Posterior cingulate gyrus (tissue), 11 donors: ENCODE data around the gene LY86.

ENCODE experiments used
- DNase-seq, 10 donors: peaks; one replicate each; pipeline versions ENCODE4 v3.0.0 to v3.0.0-alpha.2; 2020 to 2021; ENCODE audit warnings: mixed read lengths in 3 of 10
- intact Hi-C: fragments of 100-400 bp; cut with DNase I; formaldehyde crosslinking; loops from one replicate; pipeline ENCODE4 v1.15.1; 2023

The LY86 gene

DNA sequence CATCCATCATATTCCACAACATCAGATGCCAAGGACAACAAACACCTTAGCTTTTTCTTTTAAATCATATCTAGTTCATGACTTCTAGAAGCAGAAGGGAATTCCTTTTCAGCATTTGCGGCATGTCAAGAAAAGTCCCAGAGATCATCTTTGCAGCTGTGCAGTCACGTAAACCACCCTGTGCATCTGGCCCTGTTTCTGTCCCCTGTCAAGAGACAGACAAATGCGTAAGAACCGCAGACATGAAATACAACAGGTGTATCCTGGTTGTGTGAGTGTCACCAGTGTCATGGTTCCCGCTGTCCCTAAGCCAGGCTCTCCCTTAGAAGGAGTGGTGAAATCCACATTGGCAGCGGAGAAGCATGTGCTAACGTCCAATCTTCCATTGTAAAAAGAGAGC, 28.1 kb downstream of the LY86 start:
- intact Hi-C loops, result no loop called here
- no peak for DNase-seq

DNA sequence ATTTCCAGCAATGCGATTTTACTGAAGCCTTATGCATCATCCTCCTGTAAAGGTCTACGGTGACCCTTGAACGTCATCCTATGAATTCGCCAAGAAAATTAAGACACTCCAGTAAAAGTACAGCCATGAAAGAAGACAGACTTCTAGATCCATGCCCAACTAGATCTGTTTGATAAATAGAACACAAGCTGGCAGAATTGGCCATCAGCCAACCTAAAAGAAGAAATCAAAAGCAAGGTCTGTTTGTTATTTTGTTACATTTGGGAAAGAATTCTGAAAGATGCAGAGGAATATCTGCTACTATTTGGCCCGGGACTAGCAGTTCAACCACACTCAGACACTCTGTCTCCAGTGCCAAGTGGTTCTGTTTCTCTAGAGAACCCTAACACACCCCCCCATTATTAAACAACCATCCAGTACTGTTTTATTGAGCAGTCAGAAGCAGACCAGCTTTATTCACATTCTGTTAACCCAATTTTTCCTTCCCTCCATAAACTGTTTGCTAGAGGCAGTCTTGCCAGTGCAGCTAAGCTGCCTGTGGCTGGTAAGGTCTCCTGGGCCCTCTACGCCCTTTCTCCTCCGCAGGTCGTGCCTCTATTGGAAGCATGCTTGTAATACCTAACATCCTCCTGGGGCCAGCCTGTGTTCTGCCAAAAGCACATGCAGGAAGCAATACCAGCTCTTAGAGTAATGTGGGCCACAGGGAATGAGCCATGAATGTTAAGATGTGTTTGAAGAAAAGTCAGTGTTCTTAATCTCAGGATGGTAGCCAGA, 30.7 kb downstream of the LY86 start:
- intact Hi-C loops, result no loop called here
- no peak for DNase-seq

GRCh38 chr6:6620766-6621425, 32.4 kb downstream of the LY86 start:
- intact Hi-C loops, result no loop called here
- no peak for DNase-seq

- DNase-seq, result no peak
- intact Hi-C loops, result no loop called here
Measured at GRCh38 chr6:6622501-6622900, 34.0 kb downstream of the LY86 start.

DNA sequence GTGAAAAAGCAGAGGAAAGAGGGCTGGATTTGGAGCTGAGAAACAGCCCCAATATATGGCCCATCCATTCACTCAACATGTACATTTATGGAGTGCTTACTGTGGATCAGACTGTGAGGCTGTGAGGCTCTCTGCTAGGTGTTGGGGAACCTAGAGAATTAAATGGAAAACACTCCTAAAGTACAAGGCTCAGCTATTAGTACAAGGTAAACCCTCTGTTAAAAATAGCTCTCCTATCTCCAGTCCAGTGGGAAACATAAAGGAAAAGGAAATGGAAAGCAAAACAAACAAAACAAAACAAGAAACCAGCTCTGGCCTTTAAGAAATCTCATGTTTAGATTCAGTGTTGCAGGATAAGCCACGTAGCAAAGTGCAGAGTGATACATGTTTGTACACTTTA, 35.0 kb downstream of the LY86 start:
- intact Hi-C loops, result no loop called here
- no peak for DNase-seq

DNA sequence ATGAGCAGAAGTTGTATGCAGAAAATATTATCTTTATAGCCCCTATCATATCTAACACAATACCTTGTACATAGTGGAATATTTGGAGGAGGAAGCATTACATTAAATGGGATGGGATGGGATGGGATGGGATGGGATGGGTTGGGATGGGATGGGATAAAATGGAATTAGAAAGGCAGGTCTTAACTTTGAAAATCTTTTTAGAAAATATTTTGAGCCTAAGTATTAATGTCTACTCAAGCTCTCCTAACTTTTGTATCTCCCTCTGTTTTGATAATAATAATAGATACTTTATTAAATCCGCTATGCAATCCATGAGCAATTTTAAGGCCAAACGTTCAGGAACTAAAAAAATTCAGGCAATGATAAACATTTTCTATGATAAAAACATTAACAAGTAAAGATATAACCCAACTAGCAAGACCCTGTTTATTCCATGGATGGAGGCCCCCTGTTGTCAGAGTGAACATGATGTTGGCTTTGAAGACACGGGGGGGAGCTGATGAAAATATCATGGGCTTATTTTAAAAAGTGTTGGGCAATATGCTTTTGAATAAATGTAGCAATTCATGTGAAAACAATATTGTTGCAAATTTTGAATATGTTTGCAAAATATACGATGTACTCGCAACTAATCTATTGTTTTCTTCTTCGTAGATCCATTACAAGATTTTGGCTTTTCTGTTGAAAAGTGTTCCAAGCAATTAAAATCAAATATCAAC, 35.9 kb downstream of the LY86 start:
- DNase-seq, result no peak
- intact Hi-C loops, result no loop called here

DNA sequence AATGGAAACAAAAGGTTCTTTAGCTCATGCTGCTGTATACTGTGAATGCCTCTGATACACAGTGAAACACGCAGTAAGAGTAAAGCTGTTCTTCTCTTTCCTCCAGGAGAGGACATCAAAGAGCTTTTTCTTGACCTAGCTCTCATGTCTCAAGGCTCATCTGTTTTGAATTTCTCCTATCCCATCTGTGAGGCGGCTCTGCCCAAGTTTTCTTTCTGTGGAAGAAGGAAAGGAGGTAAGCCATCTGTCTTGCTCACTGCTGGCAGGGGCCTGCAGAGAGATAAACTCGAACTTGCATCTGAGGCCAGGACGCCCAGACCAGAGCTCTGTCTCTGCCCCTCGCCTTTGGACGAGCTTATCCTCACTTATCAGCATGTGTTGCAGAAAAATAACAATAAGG, 37.7 kb downstream of the LY86 start:
- intact Hi-C loops, result no loop called here
- peak in 1 of 10 donors; percentile 81 for DNase-seq

DNA sequence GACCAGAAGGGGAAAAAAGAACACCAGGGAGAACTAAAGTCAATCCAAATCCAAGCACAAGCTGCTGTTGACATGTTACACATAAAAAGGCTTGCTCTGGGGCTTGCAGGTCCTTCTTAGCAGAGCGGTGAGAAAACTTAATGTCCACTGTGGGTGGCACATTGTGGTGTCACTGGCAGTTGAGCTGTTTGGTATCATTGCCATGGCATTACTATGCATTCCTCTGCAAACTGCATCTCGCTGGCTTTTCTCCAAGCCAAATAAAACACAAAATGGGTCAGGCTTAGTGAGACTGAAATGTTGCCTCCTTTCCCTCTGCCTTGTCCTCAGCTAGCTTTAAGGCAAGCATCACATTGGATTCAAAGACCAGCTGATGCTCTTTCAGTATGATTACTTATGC, 40.9 kb downstream of the LY86 start:
- DNase-seq, result no peak
- intact Hi-C loops, result no loop called here

GRCh38 chr6:6631053-6631452, 42.5 kb downstream of the LY86 start:
- no peak for DNase-seq
- intact Hi-C loops, result no loop called here

GRCh38 chr6:6631534-6632276, 43.2 kb downstream of the LY86 start:
- intact Hi-C loops, result no loop called here
- no peak for DNase-seq

DNA sequence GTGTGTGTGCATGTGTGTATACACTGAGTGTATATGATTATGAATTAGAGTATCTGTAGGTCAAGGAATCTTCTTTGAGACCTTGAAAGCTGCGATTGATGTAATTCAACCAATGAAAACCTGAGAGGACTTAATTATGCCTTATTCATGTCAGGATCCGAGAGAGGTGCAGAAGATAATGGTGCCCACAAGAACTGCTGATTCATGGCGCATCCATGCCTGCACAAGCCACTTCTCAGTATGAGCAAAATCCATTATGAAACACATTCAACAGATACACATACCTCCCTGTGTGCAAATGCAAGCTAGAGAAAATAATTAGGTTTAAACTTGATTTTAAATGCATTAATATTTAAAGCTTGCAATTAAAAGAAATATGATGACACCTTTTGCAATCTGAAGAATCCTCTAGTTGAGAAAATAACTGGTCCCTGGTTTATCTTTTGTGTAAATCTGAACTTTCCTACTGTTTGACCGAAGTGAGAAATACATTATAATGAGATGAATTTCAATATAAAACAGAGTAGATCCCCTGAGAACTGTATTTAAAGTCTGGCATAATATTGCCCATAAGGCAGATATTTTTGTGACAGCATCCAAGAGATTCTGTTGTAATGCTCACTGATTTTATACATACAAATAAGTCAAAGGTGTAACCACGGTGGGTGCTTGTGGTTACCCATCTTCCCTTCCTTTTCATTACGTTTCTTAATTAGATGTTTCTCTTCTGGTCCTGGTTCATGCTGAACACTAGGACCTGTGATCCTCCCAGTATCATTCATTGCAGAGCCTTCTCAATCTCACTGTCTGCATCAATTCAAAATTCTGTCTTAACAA, 45.6 kb downstream of the LY86 start:
- no peak for DNase-seq
- intact Hi-C loops, result no loop called here

DNA sequence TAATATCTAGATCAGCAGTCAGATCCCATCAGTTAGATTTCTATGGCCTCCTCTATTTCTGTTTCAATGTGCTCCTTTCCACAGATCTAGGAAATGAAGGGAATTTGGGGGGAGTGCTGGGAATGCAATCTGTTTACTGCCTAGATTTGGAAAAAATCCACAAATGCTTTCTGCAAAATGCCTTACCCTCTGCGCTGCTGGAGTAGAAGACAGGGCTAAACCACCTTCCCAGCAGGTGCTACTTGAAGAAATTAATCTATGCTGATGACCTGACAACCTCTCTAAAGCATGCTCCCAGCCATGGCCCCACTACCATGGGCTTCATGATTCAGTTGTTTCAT, 46.2 kb downstream of the LY86 start:
- DNase-seq, result no peak
- intact Hi-C loops, result no loop called here

DNA sequence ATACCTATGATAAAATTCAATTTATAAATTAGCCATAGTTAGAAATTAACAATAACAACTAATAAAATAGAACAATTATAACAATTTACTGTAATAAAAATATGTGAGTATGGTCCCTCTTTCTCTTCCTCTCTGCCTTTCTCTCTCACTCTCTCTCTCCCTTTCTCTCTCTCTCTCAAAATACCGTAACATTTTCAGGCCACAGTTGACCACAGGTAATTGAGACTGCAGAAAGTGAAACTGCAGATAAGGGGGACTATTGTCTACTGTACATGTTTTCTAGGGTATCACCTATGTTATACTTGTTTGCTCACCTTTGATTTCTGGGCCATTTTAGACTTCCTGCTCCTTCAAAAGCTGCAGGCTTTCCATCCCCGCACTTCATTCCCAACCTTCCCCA, 46.8 kb downstream of the LY86 start:
- intact Hi-C loops, result no loop called here
- DNase-seq, result no peak

DNA sequence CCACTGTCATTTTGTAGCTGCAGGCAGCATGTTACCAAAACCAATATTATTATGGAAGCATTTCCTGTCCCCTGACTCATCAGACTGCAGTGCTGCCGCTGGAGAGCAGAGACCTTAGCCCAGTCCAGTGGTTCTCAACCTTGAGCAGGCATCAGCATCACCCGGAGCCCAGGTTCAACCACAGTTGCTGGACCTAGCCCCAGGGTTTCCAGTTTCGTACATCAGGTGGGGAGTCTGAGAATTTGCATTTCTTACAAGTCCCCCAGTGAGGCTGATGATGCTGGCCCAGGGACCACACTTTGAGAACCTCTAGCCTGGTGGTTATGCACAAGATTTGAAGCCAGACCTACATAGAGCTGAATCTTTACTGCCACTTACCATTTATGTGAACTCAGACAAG, 47.3 kb downstream of the LY86 start:
- no peak for DNase-seq
- intact Hi-C loops, result no loop called here

DNA sequence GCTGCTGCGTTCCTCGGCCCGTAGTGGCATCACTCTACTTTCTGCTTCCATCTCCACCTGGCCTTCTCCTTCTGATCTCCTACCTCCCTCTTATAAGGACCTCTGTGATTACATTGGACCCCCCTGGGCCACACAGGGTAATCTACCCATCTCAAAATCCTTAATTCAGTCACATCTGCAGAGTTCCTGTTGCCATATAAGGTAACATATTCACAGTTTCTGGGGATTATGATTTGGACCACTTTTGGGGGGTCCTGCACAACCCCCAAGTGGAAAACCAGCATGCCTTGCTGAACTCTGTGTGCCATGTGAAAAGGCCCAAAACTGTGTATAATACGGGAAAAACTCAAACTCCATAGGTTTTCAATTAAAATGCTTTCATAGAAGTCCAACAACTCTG, 51.1 kb downstream of the LY86 start:
- no peak for DNase-seq
- intact Hi-C loops, result no loop called here

DNA sequence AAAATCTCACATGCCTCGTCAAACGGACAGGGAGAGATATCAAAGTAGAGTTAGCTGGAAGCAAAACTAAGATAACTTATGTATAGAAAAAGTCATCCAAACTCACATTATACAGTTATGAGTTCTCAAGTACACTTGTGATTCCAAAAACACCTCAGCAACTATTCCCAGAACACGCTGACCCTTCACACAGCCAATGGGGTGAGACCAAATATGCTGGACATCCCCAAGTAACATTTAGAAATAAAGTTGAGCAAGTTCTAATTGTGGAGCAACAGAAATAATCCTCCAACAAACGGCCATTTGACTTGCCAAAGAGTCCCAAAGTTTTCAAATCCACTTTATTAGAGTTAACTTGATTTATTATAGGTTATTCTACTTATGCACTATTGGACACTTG, 52.4 kb downstream of the LY86 start:
- intact Hi-C loops, result no loop called here
- no peak for DNase-seq

DNA sequence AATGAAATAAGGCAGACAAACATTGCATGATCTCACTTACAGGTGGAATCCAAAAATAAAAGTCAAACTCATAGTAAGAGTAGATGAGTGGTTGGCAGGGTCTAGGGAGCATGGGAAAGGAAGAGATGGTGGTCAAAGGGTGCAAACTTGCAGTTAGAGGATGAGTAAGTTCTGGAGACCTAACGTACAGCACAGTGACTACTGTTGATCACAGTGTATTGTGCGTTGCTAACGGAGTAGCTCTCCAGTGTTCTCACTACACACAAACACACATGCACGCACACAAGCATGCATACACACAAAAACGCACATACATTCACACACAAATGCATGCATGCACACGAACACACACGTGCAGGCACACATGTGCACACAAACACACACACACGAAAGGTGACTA, 54.9 kb downstream of the LY86 start:
- intact Hi-C loops, result no loop called here
- DNase-seq, result no peak

GRCh38 chr6:6645261-6645917, 56.9 kb downstream of the LY86 start:
- intact Hi-C loops, result no loop called here
- no peak for DNase-seq

DNA sequence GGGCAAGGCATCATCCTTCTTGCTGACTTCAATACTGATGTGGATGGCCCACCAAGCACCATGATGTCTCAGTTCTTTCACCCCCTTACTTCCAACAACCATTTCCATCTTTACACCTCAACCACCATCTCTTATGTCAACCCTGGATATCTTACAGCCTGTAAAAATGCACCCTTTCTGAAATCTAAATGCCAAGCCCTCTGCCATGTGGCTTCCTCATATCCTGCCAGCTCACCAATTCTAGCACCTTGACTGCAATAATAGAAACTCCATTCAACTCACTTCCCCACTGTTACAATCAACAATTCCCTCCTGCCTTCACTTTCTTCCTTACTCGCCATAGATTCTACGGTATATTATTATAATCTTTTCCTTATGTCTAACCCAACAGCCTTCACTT, 57.9 kb downstream of the LY86 start:
- intact Hi-C loops, result no loop called here
- no peak for DNase-seq

DNA sequence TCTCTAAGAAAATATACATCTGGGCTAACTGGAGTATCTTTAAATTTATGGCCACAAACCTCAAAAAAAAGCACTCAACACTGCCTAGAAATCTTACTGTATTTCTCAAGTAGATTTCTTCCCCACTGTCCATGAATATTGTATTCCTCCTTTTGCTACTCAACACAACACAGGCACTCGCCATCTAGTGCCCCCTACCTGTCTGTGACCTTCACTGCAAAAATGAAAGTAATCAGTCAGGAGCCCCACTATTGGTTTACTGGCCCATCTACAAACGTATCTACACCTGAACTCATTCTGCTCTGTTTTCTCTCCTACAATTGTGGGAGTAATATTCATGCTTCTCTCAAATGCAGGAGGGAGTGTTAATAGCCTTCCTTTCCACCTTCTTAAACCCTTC, 58.3 kb downstream of the LY86 start:
- intact Hi-C loops, result no loop called here
- no peak for DNase-seq
